MCF 10A (cell line): ENCODE data around the gene MZB1. TPM values are rescaled to one million over a fixed set of nuclear protein-coding genes. Genes with fewer than 3 reads are reported as not detected.
A peak's percentile ranks its signal among the peaks of the same experiment; 100 is the strongest.

Source experiments
- BruUV-seq: library from RNA; stranded (reverse); fragments of 400-500 nt; replicated peaks from 2 replicates; lab custom pipeline; 2021; lab: Mats Ljungman, UMichigan
- CTCF ChIA-PET: fragments of 300-600 bp; sonication (Branson Sonifier 250); formaldehyde crosslinking; extraction: SDS; loops from one replicate; lab custom pipeline; 2021; ENCODE audit warnings: antibody characterized with exemption, inconsistent platforms; lab: Yijun Ruan, JAX
- POLR2A ChIA-PET: fragments of 300-600, 350-650 bp; sonication (Branson Sonifier 250); formaldehyde crosslinking; extraction: SDS; loops from one replicate; lab custom pipeline; 2020; ENCODE audit warnings: antibody characterized with exemption, inconsistent platforms; lab: Yijun Ruan, JAX
- DNase-seq: peaks from one replicate; pipeline ENCODE4 v3.0.0-alpha.2; 2018; ENCODE audit not compliant: unreplicated experiment
- H3K27ac Mint-ChIP-seq: one replicate; pipeline ENCODE4 v1.8.0; 2022; ENCODE audit warnings: mild to moderate bottlenecking, low read depth, mixed read lengths; ENCODE audit not compliant: unreplicated experiment
- H3K27me3 Mint-ChIP-seq: one replicate; pipeline ENCODE4 v1.8.0; 2022; ENCODE audit warnings: mixed read lengths; ENCODE audit not compliant: insufficient read depth, unreplicated experiment
- H3K36me3 Mint-ChIP-seq: one replicate; pipeline ENCODE4 v1.8.0; 2022; ENCODE audit warnings: mild to moderate bottlenecking, moderate library complexity, mixed read lengths; ENCODE audit not compliant: insufficient read depth, unreplicated experiment
- H3K4me1 Mint-ChIP-seq: one replicate; pipeline ENCODE4 v1.8.0; 2022; ENCODE audit warnings: mixed read lengths; ENCODE audit not compliant: insufficient read depth, unreplicated experiment
- H3K4me3 Mint-ChIP-seq: one replicate; pipeline ENCODE4 v1.8.0; 2022; ENCODE audit warnings: mild to moderate bottlenecking, moderate library complexity, mixed read lengths; ENCODE audit not compliant: unreplicated experiment
- H3K9me3 Mint-ChIP-seq: one replicate; pipeline ENCODE4 v1.8.0; 2022; ENCODE audit warnings: mixed read lengths; ENCODE audit not compliant: unreplicated experiment
- intact Hi-C: fragments of 100-400 bp; cut with micrococcal nuclease; formaldehyde crosslinking; loops from 2 replicates; pipeline ENCODE4 v1.14.1; 2022
- total RNA-seq: library from RNA; stranded (reverse); gene quantifications from 2 replicates; pipeline ENCODE4 v1.2.3, GENCODE V29; 2022
- TF ChIP-seq, protein P1 (sequence below): fragments of 200-600 bp; IDR thresholded peaks from one replicate; pipeline ENCODE4 v1.8.0; 2022; ENCODE audit warnings: antibody characterized with exemption, mild to moderate bottlenecking; ENCODE audit not compliant: unreplicated experiment

MZB1 gene
- total RNA-seq, 1 experiment from 2014 or later, result not detected

DNA sequence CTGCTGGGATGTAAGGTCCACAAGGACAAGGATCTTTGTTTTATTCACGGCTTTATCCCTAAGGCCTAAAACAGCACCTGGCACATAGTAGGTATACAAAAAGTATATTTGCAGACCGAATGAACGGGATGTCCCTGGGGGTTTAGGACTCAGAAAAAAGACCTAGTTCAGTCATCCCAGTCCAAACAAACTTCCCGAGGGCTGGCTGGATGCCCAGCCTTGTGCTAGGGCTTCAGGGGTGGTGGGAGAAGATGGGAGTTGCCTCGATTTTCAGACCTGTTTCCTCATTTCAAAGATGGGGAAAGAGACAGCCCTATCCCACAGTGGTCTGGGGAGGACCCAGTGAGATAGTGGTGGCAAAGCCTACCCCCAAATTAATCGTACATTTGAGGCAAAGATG, 8.2 kb upstream of the MZB1 start:
- peaks cover 28% of the 10 kb centered on the region for H3K36me3 Mint-ChIP-seq
- no peaks in the 10 kb centered on the region for H3K27me3 Mint-ChIP-seq
- H3K4me3 Mint-ChIP-seq, result no peak overlapping the region
- BruUV-seq, result no TSS peak
- no peaks in the 10 kb centered on the region for H3K9me3 Mint-ChIP-seq
- CTCF ChIA-PET, result interaction anchor here (1.1 kb wide), 1 partner anchor 20 kb away, joined by 3 read pairs; no protein-coding TSS in a partner anchor
- no peak overlapping the region for H3K27ac Mint-ChIP-seq
- intact Hi-C loops, result no loop called here
- POLR2A ChIA-PET, result no interaction called here
- H3K4me1 Mint-ChIP-seq, result peaks cover 5% of the 10 kb centered on the region
- TF ChIP-seq, protein P1, sequence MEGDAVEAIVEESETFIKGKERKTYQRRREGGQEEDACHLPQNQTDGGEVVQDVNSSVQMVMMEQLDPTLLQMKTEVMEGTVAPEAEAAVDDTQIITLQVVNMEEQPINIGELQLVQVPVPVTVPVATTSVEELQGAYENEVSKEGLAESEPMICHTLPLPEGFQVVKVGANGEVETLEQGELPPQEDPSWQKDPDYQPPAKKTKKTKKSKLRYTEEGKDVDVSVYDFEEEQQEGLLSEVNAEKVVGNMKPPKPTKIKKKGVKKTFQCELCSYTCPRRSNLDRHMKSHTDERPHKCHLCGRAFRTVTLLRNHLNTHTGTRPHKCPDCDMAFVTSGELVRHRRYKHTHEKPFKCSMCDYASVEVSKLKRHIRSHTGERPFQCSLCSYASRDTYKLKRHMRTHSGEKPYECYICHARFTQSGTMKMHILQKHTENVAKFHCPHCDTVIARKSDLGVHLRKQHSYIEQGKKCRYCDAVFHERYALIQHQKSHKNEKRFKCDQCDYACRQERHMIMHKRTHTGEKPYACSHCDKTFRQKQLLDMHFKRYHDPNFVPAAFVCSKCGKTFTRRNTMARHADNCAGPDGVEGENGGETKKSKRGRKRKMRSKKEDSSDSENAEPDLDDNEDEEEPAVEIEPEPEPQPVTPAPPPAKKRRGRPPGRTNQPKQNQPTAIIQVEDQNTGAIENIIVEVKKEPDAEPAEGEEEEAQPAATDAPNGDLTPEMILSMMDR, result no peak
- DNase-seq, result peak; percentile 44

DNA sequence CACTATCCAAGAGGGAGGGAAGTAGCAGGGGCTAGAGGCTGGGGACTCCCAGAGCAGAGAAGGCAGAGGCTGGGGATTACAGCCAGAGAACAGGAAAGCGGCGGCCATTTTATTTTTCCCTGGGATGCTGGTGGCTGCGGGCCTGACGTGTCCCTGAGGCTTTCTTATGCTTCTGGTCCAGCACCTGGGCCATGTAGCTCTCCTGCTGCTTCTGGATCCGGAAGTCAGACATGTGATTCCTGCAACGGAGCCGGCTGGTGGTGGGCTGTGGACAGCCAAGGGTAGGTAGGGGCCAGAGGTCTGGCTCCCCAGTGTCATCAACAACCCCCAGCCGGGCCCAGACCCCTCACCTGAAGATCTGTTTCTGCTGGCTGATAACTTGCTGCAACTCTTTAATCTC, 7.0 kb upstream of the MZB1 start:
- Mint-ChIP-seq H3K27ac (no peak overlapping the region), H3K36me3 (peaks cover 24% of the 10 kb centered on the region), H3K4me3 (no peak overlapping the region), H3K27me3 (no peaks in the 10 kb centered on the region), H3K9me3 (no peaks in the 10 kb centered on the region), H3K4me1 (peaks cover 4% of the 10 kb centered on the region)
- TF ChIP-seq, protein P1, result no peak
- BruUV-seq, result no TSS peak
- ChIA-PET CTCF (interaction anchor here (0.7 kb wide), 1 partner anchor 33 kb away, joined by 3 read pairs; no protein-coding TSS in a partner anchor), POLR2A (interaction anchor here (0.7 kb wide), 1 partner anchor 10 kb away, joined by 3 read pairs; no protein-coding TSS in a partner anchor)
- no peak for DNase-seq
- intact Hi-C loops, result no loop called here

DNA sequence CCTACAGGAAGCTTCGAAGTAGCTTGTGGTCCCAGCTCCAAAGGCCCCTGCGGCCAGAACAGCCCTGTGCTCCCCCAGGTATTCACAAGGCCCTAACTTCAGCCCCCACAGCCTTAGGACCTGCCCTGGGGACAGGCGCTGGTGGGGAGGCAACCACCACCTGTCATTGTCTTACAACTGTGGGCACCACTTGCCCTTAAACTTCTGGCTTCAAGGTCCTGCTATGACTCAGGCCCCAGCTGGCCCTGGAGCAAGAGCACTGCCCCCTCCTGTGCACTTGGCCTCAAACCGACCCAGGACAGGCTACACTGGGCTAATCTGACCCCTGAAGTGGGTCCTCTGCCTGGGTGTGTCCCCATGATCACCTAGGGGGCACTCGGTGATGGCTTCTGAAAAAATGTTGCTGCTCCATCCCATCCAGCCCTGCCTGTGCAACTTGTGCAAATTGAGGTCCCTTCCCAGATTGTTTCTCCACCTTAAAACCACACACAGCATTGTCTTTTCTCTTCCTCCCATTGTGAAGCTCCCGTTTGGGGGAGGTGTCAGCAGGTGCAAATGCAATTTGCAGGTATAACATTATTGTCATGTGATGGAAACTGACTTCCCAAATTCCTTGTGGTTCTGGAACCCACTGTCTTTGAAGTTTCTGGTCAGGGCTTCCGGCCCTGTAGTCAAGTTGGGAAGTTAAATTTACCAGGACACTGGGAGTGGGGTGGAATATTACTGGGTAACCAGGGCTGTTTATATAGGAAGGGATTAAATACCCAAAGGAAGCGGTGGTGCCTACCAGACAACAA, 6.3 kb upstream of the MZB1 start:
- POLR2A ChIA-PET, result interaction anchor here (0.7 to 0.8 kb wide), 2 partner anchors 10 to 1045 kb away, joined by 3 read pairs; no protein-coding TSS in a partner anchor
- DNase-seq, result peak; percentile 43
- TF ChIP-seq, protein P1, result no peak
- H3K4me1 Mint-ChIP-seq, result peaks cover 11% of the 10 kb centered on the region
- H3K27me3 Mint-ChIP-seq, result no peaks in the 10 kb centered on the region
- H3K9me3 Mint-ChIP-seq, result no peaks in the 10 kb centered on the region
- intact Hi-C loops, result no loop called here
- CTCF ChIA-PET, result interaction anchor here (0.7 kb wide), 1 partner anchor 34 kb away, joined by 3 read pairs; no protein-coding TSS in a partner anchor
- peaks cover 19% of the 10 kb centered on the region for H3K36me3 Mint-ChIP-seq
- no TSS peak for BruUV-seq
- no peak overlapping the region for H3K27ac Mint-ChIP-seq
- H3K4me3 Mint-ChIP-seq, result no peak overlapping the region
